HG03060 (cell line): ENCODE measurements around the gene ERLEC1.
"Not testable (repeated sequence)": the region's sequence is repeated elsewhere in the genome, so short reads cannot be mapped to it uniquely, and the experiment has no call there.

Experiments used
- ATAC-seq: cut with Tn5 transposase; IDR thresholded peaks from one replicate; pipeline ENCODE4 v1.9.1; 2021; ENCODE audit warnings: low read depth, moderate number of reproducible peaks; ENCODE audit not compliant: unreplicated experiment

ERLEC1 gene

DNA sequence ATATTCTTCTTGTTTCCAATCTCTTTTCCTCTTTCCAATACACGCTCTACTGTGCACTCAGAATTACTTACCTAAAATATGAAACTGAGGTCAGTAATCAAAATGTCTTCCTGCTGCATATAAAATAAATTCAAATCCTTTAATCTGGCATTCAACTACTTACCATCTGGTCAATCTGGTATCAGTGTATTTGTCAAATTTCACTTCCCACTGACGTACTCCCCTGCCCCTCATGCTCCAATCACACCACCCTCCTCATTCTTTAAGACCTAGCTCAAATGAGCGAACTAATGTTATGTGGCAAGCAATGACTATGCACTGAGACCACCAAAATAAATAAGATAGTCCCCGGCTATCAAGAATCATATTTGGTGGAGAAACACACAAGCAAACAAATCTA lies 6.8 kb upstream of the ERLEC1 start:
- no peak for ATAC-seq

DNA sequence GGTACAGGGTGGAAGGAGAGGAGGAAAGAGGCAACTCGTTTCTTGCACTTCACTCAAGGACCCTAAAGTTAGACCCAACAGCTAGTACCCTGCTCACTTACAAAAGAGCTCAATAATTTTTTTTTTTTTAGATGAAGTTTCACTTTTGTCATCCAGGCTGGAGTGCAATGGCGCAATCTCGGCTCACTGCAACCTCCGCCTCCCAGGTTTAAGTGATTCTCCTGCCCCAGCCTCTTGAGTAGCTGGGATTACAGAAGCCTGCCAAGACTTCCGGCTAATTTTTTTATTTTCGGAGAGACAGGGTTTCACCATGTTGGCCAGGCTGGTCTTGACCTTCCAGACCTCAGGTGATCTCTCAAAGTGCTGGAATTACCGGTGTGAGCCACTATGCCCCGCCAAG lies 4.2 kb upstream of the ERLEC1 start:
- no peak for ATAC-seq

DNA sequence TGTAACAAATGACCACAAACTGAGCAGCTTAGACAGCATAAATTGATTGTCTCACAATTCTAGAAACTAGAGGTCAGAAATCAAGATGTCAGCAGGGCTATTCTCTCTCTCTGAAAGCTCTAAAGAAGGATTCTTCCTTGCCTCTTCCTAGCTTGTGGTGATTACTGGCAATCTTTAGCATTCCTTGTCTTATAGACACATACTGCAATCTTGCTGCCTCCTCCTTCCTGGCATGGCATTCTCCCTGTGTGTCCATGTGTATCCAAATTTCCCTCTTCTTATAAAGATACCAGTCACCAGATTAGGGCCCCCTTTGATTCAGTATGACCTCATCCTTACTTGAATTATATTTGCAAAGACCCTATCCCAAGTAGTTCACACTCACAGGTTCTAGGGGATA lies 2.4 kb upstream of the ERLEC1 start:
- ATAC-seq: no peak

DNA sequence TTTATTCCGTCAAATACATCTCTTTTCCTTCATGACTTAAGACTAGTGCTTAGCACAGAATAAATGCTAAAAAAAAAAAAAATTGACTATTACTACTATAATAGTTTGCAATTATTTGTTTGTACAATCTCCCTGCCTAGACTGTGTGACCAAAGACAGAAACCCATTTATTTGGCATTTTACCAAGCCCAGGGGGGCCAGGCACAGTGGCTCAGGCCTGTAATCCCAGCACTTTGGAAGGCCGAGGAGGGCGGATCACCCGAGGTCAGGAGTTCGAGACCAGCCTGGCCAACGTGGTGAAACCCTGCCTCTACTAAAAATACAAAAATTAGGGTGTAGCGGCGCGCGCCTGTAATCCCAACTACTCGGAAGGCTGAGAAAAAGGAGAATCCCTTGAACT lies 1.5 kb upstream of the ERLEC1 start:
- ATAC-seq: no peak

DNA sequence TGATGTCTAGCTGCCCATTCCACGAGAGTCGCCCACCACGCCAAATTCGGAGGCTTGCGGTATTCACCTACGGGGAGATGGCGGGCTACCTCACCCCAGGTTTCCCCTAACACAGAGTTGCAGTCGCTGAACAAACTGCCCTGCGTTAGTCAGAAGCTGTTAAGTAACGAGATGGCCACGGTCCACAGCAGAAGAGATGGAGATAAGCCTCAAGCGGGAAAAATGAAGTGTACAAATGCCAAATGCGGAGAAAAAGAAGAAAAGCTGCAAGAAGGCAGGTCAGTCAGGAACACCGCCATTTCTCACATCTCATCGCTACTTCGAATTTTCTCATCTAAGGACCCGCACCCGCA lies 516 bp upstream of the ERLEC1 start:
- ATAC-seq: peak; percentile 2

DNA sequence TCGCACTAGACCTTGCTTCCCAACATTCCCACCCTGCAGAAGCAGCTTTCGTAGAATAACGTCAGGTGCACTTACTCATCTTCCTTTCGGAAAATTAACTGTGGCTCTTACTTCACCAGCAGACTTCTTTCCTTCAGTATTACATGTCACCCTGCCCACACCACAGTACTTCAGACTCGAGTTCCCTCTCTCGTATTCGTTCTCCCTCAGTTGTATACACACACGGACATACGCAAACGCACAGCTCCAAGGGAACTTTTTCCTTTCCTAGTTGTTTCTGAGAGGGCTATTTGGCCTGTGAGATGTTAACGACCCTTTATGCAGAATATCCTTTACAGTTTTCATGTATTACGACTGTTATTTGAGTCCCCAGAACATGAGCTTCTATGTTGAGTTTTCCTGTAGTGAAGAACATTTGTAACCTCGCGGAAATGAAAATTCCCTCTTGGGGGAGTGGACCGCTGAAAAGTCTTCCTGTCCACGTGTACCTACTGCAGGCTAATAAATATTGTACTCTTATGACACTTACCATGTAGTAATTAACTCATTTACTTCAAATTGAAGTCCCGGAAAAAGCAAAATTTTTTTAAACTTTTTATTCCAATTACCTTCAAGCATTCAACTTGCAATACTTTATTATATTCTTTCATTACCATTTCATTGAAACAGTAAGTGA lies 908 bp downstream of the ERLEC1 start:
- peak; percentile 4 for ATAC-seq

DNA sequence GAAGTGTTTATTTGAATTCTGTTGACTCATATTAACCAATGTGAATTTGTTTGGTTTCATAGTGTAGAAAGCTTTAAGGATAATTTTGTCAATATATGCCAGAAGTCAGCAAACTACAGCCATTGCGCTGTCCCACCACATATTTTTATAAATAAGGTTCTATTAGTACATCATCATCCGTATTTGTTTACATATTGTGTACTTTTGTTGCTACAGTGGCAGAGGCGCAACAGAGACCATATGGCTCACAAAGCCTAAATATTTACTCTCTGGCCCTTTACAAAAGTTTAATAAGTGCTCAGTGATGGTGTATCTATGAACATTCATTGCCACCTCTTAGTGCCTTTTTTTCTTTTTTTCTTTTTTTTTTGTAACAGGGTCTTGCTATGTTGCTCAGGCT lies 6.4 kb downstream of the ERLEC1 start:
- ATAC-seq: no peak

DNA sequence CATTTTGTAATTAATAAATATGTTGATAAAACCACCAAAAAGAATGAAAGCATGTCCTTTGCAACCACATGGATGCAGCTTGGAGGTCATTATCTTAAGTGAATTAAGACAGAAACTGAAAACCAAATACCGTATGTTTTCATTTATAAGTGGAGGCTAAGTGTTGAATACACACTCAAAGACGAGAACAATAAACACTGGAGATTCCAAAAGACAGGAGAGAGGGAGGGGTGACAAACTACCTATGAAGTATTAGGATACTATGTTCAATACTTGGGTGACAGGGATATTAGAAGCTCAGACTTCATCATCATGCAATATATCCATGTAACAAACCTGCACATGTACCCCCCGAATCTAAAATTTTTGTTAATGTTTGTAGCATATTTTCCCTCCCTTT lies 7.0 kb downstream of the ERLEC1 start:
- ATAC-seq: no peak

DNA sequence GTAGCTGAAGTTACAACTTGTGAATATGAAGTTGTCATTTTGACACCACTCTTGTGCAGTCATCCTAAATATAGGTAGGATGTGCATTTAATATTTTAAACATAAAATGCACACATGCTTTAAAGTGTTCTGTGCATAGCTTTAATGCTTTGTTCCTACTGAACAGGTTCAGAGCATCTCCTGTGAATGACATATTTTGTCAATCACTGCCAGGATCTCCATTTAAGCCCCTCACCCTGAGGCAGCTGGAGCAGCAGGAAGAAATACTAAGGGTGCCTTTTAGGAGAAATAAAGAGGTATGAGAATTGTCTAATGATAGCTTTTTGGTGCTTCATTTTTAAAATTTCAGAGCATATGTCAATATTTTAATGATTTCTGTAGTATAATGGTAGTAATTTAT lies 14.7 kb downstream of the ERLEC1 start:
- no peak for ATAC-seq

DNA sequence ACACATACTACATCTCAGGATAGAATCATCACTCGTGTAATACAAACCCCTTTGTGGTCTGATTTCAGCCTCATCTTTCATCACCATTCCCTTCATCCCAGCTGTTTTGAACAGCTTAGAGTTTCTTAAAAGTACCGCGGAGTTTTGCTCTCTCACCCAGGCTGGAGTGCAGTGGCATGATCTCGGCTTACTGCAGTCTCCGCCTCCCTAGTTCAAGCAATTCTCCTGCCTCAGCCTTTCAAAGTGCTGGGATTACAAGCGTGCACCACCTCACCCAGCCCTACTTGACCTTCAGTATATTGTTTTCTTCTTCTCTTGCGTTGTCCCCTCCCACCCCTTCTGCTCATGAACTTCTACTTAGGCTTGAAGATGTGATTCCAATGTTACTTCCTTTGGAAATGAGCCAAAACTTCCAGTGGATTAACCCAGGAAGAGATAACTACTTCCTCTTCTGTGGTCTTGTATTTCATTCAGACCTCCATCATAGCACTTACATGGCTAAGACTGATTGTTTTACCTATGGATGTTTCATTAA lies 15.8 kb downstream of the ERLEC1 start:
- ATAC-seq: no peak

DNA sequence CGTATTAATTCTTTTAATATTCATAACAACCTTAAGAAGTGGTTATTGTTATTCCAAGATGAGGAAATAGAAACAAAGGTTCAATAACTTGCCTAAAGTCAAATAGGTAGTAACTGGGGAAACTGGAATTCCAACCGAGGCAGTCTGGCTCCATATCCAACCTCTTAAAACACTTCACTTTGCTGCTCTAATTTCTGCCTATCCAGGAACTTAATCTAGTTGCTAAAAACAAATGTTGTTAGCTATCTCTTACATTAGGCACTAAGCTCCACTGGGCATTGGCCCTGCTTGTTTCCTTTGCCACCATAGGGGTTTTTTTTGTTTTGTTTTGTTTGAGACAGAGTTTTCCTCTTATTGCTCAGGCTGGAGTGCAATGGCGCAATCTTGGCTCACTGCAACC lies 24.8 kb downstream of the ERLEC1 start:
- ATAC-seq: no peak

DNA sequence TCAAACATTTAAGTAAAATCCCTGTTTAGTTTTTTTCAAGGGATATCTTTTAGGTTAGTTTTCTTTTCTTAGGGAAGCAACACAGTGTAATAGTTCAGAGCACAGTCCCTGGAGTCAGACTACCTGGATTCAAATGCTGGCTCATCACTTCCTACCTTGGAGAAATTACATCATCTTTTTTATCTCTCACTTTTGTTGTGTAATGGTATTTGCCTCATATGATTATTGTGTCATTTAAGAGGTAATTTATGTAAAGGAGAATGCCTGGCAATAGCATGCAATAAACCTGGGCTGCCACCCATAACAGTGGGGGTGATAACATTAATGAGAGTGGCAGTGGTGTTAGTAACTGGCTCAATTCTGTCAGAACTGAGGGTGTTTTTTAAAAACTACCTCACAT lies 26.3 kb downstream of the ERLEC1 start:
- no peak for ATAC-seq

DNA sequence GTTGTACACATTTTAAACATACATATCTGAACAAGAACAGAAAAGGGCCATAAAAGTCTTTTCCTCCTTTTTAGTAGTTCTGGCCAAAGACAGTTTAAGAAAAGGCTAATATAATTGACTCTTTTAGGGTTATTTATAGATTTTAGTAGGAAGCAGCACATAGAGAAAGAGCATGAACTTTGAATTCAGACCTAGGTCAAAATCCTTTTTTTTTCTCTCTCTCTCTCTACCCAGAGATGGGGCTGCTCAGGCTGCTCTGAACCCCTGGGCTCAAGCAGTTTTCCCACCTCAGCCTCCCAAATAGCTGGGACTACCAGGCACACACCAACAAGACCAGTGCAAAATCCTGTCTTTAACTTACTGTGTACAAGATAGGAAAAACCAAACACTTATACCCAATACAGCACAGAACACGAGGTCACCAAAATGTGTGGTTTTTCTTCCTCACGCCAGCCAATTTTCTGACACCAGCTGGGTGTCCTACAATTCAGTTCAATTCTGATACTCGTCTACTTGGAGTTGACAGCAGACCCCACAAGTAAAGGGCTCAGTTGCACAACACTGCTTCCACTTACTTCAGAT lies 32.1 kb downstream of the ERLEC1 start:
- ATAC-seq: no peak

DNA sequence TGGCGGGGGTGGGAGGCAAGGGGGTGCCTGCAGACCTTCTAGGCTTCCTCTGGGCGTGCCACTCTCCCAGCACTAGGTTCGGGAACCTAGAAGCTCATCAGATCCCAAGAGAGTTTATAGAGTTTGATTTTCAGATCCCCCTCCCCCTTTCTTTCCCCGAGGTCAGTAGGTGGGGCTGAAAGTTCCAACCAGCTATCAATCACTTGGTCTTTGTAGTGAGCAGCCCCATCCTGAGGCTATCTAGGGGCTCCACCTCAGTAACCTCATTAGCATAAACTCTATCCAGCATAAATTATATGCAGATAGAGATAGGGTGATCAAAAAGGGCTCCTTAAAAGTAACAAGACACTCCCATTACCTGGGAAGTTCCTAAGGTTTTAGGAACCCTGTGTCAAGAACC lies 32.8 kb downstream of the ERLEC1 start:
- no peak for ATAC-seq

DNA sequence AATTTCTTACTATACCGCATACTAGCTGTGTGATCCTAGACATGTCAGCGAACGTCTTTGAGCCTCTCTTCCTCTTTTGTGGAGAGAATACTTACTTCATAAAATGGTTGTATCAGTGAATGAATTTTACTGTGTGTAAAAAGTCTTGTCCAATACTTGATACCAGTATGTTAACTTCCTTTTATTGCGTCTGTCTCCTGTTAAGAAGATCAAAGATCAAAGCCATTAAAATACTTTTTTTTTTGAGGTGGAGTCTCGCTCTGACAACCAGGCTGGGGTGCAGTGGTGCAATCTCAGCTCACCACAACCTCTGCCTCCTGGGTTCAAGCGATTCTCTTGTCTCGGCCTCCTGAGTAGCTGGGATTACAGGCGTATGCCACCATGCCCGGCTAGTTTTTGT lies 33.2 kb downstream of the ERLEC1 start:
- no peak for ATAC-seq

DNA sequence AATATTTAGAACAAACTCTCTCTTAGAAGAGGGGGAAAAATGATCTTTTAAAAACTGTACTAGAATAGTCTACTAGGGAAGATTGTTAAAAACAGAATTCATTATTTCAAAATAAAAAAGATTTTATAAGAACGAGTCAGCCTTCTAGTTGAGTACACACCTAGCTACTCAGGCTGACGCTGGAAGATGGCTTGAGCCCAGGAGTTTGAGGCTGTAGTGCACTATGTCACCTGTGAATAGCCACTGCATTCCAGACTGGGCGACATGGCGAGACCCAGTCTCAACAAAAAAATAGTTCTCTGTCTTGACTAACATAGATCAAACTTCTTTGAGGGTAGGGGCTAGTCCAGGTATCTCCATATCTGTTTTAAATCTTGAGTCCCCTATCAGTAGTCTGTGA lies 33.9 kb downstream of the ERLEC1 start:
- ATAC-seq: no peak

DNA sequence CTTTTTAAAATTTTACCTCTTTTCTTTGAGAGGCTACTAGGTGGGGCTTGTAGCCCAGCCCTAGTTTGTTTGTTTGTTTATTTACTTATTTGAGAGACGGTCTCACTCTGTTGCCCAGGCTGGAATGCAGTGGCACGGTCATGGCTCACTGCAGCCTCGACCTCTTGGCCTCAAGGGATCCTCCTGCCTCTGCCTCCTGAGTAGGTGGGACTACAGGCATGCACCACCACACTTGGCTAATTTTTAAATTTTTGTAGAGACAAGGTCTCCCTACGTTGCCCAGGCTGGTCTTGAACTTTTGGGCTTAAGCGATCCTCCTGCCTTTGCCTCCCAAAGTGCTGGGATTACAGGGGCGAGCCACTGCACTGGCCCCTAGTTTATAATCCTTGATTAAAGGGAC lies 35.0 kb downstream of the ERLEC1 start:
- ATAC-seq: no peak

DNA sequence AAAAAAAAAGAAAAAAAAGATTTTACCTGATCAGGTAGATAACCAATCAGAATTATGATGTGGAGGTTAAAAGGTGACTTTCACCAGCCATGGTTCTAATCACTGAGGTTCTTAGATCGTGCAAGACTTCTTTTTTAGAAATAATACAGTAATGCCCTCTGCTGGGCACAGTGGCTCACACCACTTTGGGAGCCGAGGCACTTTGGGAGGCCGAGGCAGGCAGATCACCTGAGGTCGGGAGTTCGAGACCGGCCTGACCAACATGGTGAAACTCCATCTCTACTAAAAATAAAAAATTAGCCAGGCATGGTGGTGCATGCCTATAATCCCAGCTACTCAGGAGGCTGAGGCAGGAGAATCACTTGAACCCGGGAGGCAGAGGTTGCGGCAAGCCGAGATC lies 36.8 kb downstream of the ERLEC1 start:
- not testable (repeated sequence) for ATAC-seq

DNA sequence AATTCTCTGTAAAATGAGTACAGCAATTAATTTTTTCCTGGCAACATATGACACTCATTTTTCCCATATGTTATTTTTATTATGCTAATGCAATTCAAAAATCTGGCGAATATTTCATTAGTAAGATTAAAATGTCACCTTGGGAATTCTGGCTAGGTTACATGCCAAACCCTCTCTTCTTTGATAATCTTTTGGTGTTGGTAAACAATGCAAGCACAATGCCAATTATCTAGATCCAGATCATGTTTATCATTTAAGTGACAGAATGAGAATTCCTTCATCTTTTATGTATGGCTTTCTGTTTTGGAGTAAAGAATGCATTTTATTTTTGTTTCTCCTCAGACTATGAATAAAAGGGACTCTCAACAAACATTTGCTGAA lies 39.2 kb downstream of the ERLEC1 start:
- no peak for ATAC-seq

DNA sequence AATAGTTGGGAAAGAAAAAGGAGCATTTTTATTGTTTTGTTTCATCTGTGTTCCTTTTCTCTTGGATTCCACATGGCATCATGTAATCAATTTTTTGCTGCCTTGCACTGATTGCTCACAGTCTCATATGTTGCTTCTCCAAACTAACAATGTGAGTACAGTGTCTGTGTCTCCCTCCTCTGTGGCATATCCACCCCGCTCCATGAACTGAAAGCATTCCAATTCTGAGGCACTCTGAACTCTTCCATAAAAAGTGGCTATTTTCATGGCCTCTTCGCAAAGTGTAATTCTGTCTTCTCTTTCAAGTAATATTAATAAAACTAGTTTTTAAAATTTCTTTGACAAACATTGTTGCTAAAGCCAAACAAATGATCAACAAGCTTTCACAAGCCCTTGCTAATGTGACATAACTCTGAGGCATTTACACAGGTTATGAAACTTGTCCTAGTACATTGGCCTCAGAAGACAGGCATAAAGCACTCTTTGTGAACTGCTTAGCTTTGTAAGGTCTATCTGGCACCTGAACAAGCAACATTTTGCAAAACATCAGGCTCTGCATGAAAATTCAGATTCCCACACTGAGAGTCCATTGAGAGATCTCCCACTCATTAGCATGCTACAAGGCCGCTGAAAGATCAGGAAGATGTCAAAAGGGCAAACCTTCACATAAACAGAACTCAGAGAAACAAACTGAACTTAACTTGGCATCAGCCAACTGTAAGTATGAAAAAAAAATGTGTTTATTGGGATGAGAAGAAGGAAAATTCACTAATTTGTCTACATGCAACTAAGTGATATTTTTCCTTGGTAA lies 39.9 kb downstream of the ERLEC1 start:
- ATAC-seq: no peak

DNA sequence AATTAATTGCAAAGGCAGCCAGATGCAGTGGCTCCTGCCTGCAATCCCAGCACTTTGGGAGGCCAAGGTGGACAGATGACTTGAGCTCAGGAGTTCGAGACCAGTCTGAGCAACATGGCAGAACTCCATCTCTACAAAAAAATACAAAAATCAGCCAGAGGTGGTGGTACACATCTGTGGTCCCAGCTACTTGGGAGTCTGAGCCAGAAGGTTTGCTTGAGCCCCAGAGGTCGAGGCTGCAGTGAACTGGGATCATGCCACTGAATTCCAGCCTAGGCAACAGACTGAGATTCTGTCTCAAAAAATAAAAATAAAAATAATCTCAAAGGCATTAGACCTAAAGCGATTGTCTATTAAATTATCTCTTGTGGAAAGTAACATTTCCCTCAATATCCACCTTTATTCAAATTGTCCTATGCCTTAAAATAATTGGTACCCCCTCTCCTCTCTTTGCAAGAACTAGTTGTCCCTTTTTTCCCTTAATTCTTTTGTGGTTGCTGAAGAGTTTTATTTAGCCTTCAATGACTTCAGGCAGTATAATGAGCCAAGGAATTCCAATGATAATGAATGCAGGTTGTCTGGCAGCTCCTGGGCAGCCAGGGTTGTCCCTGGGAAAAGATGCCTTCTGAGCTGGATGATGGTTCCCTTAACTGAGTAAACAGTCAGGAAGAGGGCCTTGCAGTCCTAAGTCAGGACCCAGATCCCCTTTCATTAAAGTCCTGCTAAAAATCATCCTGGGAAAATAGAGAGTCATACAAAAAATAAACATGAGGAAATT lies 40.7 kb downstream of the ERLEC1 start:
- ATAC-seq: no peak
